ENCODE results near the gene ERVW-1. TPM values are rescaled to one million over a fixed set of nuclear protein-coding genes. Genes with fewer than 3 reads are reported as not detected.
"Not testable (repeated sequence)": the region's sequence is repeated elsewhere in the genome, so short reads cannot be mapped to it uniquely, and the experiment has no call there.

ERVW-1 gene
- total and polyA plus RNA-seq, 2 donors, result 0.14 TPM; not detected in 1

- no peak overlapping the region for H3K27ac ChIP-seq (ENCODE audit: low read depth in 1 of 2, low read length in 1 of 2)
- peaks cover 16 to 35% of the 10 kb centered on the region in 2 donors for H3K36me3 ChIP-seq (ENCODE audit: control insufficient read depth in 2 of 2, insufficient read depth in 2 of 2, low read length in 1 of 2)
- H3K9me3 ChIP-seq (ENCODE audit: control insufficient read depth in 2 of 2, insufficient read depth in 1 of 2, low read length in 1 of 2), result no peaks in the 10 kb centered on the region
- no peak overlapping the region for H3K4me3 ChIP-seq (ENCODE audit: low read length in 2 of 2)
- WGBS, result 96% methylated on average over 2 of the region's 2 CpGs
- H3K4me1 ChIP-seq (ENCODE audit: control insufficient read depth in 2 of 2, insufficient read depth in 2 of 2, low read length in 2 of 2), result no peaks in the 10 kb centered on the region
- no peak for DNase-seq (ENCODE audit: low read depth in 6 of 9, low spot score in 9 of 9)
- H3K27me3 ChIP-seq (ENCODE audit: control insufficient read depth in 2 of 2, insufficient read depth in 1 of 2, low read length in 1 of 2), result no peaks in the 10 kb centered on the region
These were observed 20.8 kb upstream of the ERVW-1 start for GRCh38 chr7:92498557-92498956.

DNA sequence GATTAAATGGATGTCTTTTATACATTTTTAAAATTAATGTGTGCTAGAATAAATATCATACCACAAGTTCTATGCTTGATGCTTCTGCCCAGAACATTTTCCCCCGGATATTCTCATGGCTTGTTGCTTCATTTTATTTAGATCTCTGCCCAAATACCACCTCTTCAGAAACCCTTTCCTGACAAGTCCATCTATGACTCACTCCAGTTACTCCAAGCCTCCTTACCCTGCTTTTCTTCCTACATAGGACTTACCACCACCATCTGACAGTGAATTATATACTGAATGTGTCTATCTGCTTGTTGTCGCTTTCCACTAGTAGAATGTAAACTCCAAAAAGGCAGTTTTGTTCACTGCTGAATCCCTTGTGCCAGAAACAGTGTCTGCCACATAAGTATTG is 19.1 kb upstream of the ERVW-1 start:
- H3K36me3 ChIP-seq (ENCODE audit: control insufficient read depth in 2 of 2, insufficient read depth in 2 of 2, low read length in 1 of 2), result peaks cover 23 to 44% of the 10 kb centered on the region in 2 donors
- no peaks in the 10 kb centered on the region for H3K9me3 ChIP-seq (ENCODE audit: control insufficient read depth in 2 of 2, insufficient read depth in 1 of 2, low read length in 1 of 2)
- 98% methylated on average over 2 of the region's 2 CpGs for WGBS
- no peak overlapping the region for H3K4me3 ChIP-seq (ENCODE audit: low read length in 2 of 2)
- no peak for DNase-seq (ENCODE audit: low read depth in 6 of 9, low spot score in 9 of 9)
- H3K27ac ChIP-seq (ENCODE audit: low read depth in 1 of 2, low read length in 1 of 2), result no peak overlapping the region
- no peaks in the 10 kb centered on the region for H3K27me3 ChIP-seq (ENCODE audit: control insufficient read depth in 2 of 2, insufficient read depth in 1 of 2, low read length in 1 of 2)
- H3K4me1 ChIP-seq (ENCODE audit: control insufficient read depth in 2 of 2, insufficient read depth in 2 of 2, low read length in 2 of 2), result no peaks in the 10 kb centered on the region

DNA sequence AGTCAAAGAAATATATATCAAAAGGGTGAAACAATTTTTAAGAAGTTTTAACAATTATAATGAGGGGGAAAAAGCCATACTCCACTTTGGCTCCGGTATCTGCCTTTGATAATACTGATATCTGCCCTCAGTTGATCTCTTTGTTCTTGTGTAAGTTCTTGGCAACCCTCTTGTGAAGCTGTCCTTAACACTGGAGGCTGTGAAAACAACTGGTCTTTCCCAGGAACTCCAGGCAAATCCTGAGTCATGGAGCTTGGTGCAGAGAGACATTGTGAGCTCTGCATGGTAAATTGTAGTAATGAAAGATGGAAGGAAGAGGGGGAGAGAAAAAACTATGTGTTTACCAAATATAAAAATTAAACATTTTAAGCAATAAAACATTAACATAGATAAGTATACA is 11.9 kb upstream of the ERVW-1 start:
- Histone ChIP-seq H3K9me3 (ENCODE audit: control insufficient read depth in 2 of 2, insufficient read depth in 1 of 2, low read length in 1 of 2) (no peaks in the 10 kb centered on the region), H3K4me3 (ENCODE audit: low read length in 2 of 2) (no peak overlapping the region), H3K27ac (ENCODE audit: low read depth in 1 of 2, low read length in 1 of 2) (no peak overlapping the region), H3K36me3 (ENCODE audit: control insufficient read depth in 2 of 2, insufficient read depth in 2 of 2, low read length in 1 of 2) (peaks cover 24 to 49% of the 10 kb centered on the region in 2 donors), H3K4me1 (ENCODE audit: control insufficient read depth in 2 of 2, insufficient read depth in 2 of 2, low read length in 2 of 2) (no peaks in the 10 kb centered on the region), H3K27me3 (ENCODE audit: control insufficient read depth in 2 of 2, insufficient read depth in 1 of 2, low read length in 1 of 2) (no peaks in the 10 kb centered on the region)
- no peak for DNase-seq (ENCODE audit: low read depth in 6 of 9, low spot score in 9 of 9)
- WGBS, result 99% methylated on average over 1 of the region's 1 CpG

- Histone ChIP-seq H3K4me1 (ENCODE audit: control insufficient read depth in 2 of 2, insufficient read depth in 2 of 2, low read length in 2 of 2) (no peaks in the 10 kb centered on the region), H3K9me3 (ENCODE audit: control insufficient read depth in 2 of 2, insufficient read depth in 1 of 2, low read length in 1 of 2) (no peaks in the 10 kb centered on the region), H3K4me3 (ENCODE audit: low read length in 2 of 2) (no peak overlapping the region), H3K36me3 (ENCODE audit: control insufficient read depth in 2 of 2, insufficient read depth in 2 of 2, low read length in 1 of 2) (peaks cover 16 to 37% of the 10 kb centered on the region in 2 donors), H3K27me3 (ENCODE audit: control insufficient read depth in 2 of 2, insufficient read depth in 1 of 2, low read length in 1 of 2) (no peaks in the 10 kb centered on the region), H3K27ac (ENCODE audit: low read depth in 1 of 2, low read length in 1 of 2) (no peak overlapping the region)
- no peak for DNase-seq (ENCODE audit: low read depth in 6 of 9, low spot score in 9 of 9)
These were observed 10.1 kb upstream of the ERVW-1 start for GRCh38 chr7:92487804-92488203.

- H3K4me3 ChIP-seq (ENCODE audit: low read length in 2 of 2), result no peak overlapping the region
- no peaks in the 10 kb centered on the region for H3K27me3 ChIP-seq (ENCODE audit: control insufficient read depth in 2 of 2, insufficient read depth in 1 of 2, low read length in 1 of 2)
- peaks cover 9 to 23% of the 10 kb centered on the region in 2 donors for H3K36me3 ChIP-seq (ENCODE audit: control insufficient read depth in 2 of 2, insufficient read depth in 2 of 2, low read length in 1 of 2)
- WGBS, result 98% methylated on average over 2 of the region's 2 CpGs
- H3K9me3 ChIP-seq (ENCODE audit: control insufficient read depth in 2 of 2, insufficient read depth in 1 of 2, low read length in 1 of 2), result no peaks in the 10 kb centered on the region
- no peaks in the 10 kb centered on the region for H3K4me1 ChIP-seq (ENCODE audit: control insufficient read depth in 2 of 2, insufficient read depth in 2 of 2, low read length in 2 of 2)
- no peak for DNase-seq (ENCODE audit: low read depth in 6 of 9, low spot score in 9 of 9)
- H3K27ac ChIP-seq (ENCODE audit: low read depth in 1 of 2, low read length in 1 of 2), result no peak overlapping the region
These were observed 8.2 kb upstream of the ERVW-1 start for GRCh38 chr7:92485974-92486373.

- 100% methylated on average over 2 of the region's 2 CpGs for WGBS
- H3K4me1 ChIP-seq (ENCODE audit: control insufficient read depth in 2 of 2, insufficient read depth in 2 of 2, low read length in 2 of 2), result no peaks in the 10 kb centered on the region
- H3K27me3 ChIP-seq (ENCODE audit: control insufficient read depth in 2 of 2, insufficient read depth in 1 of 2, low read length in 1 of 2), result no peaks in the 10 kb centered on the region
- no peaks in the 10 kb centered on the region for H3K9me3 ChIP-seq (ENCODE audit: control insufficient read depth in 2 of 2, insufficient read depth in 1 of 2, low read length in 1 of 2)
- no peak overlapping the region for H3K4me3 ChIP-seq (ENCODE audit: low read length in 2 of 2)
- no peak for DNase-seq (ENCODE audit: low read depth in 6 of 9, low spot score in 9 of 9)
- H3K27ac ChIP-seq (ENCODE audit: low read depth in 1 of 2, low read length in 1 of 2), result no peak overlapping the region
- H3K36me3 ChIP-seq (ENCODE audit: control insufficient read depth in 2 of 2, insufficient read depth in 2 of 2, low read length in 1 of 2), result peaks cover 9 to 23% of the 10 kb centered on the region in 2 donors
These were observed 7.6 kb upstream of the ERVW-1 start for GRCh38 chr7:92485267-92485892.

DNA sequence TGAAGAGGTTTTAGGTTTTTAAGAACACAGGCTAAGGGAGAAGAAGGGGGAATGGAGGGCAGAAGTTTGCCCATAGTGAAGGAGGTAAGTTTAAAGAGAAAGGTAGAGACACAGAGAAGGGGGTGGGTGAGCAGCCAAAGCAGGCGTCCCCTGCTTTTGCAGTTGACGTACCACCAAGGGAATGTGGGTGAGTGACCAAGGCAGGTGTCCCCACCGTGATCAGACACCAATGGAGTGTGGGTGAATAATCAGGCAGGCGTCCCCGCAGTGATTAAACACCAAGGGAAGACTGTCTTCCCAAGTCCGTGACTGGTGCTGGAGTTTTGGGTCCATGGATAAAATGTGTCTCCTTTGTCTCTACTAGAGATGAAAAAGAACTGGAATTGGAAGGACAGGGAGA is 6.5 kb upstream of the ERVW-1 start:
- H3K27me3 ChIP-seq (ENCODE audit: control insufficient read depth in 2 of 2, insufficient read depth in 1 of 2, low read length in 1 of 2), result not testable (repeated sequence)
- 97% methylated on average over 6 of the region's 6 CpGs for WGBS
- H3K36me3 ChIP-seq (ENCODE audit: control insufficient read depth in 2 of 2, insufficient read depth in 2 of 2, low read length in 1 of 2), result peaks cover 8 to 19% of the 10 kb centered on the region in 2 donors

GRCh38 chr7:92483624-92484023 is 5.9 kb upstream of the ERVW-1 start:
- DNase-seq (ENCODE audit: low read depth in 6 of 9, low spot score in 9 of 9); H3K27me3 ChIP-seq (ENCODE audit: control insufficient read depth in 2 of 2, insufficient read depth in 1 of 2, low read length in 1 of 2); H3K4me3 ChIP-seq (ENCODE audit: low read length in 2 of 2); H3K4me1 ChIP-seq (ENCODE audit: control insufficient read depth in 2 of 2, insufficient read depth in 2 of 2, low read length in 2 of 2); H3K9me3 ChIP-seq (ENCODE audit: control insufficient read depth in 2 of 2, insufficient read depth in 1 of 2, low read length in 1 of 2); H3K27ac ChIP-seq (ENCODE audit: low read depth in 1 of 2, low read length in 1 of 2): not testable (repeated sequence)
- H3K36me3 ChIP-seq (ENCODE audit: control insufficient read depth in 2 of 2, insufficient read depth in 2 of 2, low read length in 1 of 2), result peaks cover 6 to 14% of the 10 kb centered on the region in 2 donors
- WGBS, result 98% methylated on average over 6 of the region's 6 CpGs

More for the DNA sequence above, 6.5 kb upstream of the ERVW-1 start:
- DNase-seq (ENCODE audit: low read depth in 6 of 9, low spot score in 9 of 9); H3K4me1 ChIP-seq (ENCODE audit: control insufficient read depth in 2 of 2, insufficient read depth in 2 of 2, low read length in 2 of 2); H3K4me3 ChIP-seq (ENCODE audit: low read length in 2 of 2); H3K9me3 ChIP-seq (ENCODE audit: control insufficient read depth in 2 of 2, insufficient read depth in 1 of 2, low read length in 1 of 2); H3K27ac ChIP-seq (ENCODE audit: low read depth in 1 of 2, low read length in 1 of 2): not testable (repeated sequence)

- not testable (repeated sequence) for DNase-seq (ENCODE audit: low read depth in 6 of 9, low spot score in 9 of 9); H3K36me3 ChIP-seq (ENCODE audit: control insufficient read depth in 2 of 2, insufficient read depth in 2 of 2, low read length in 1 of 2); H3K27me3 ChIP-seq (ENCODE audit: control insufficient read depth in 2 of 2, insufficient read depth in 1 of 2, low read length in 1 of 2); H3K27ac ChIP-seq (ENCODE audit: low read depth in 1 of 2, low read length in 1 of 2); H3K9me3 ChIP-seq (ENCODE audit: control insufficient read depth in 2 of 2, insufficient read depth in 1 of 2, low read length in 1 of 2); H3K4me1 ChIP-seq (ENCODE audit: control insufficient read depth in 2 of 2, insufficient read depth in 2 of 2, low read length in 2 of 2); H3K4me3 ChIP-seq (ENCODE audit: low read length in 2 of 2)
- WGBS, result 97% methylated on average over 4 of the region's 4 CpGs
These were observed 1.4 kb upstream of the ERVW-1 start for GRCh38 chr7:92479146-92479545.
